Measurements from ENCODE around the gene PTBP3. TPM values are rescaled to one million over a fixed set of nuclear protein-coding genes. Genes with fewer than 3 reads are reported as not detected.
A peak's percentile ranks its signal among the peaks of the same experiment; 100 is the strongest.
"Not testable (repeated sequence)": the region's sequence is repeated elsewhere in the genome, so short reads cannot be mapped to it uniquely, and the experiment has no call there.

The PTBP3 gene
- total RNA-seq, 1 donor from 2014 or later: 41.6 TPM

GRCh38 chr9:112323378-112323854, 10.0 kb downstream of the PTBP3 start:
- DNase-seq (ENCODE audit: low read depth in 2 of 2): no peak

GRCh38 chr9:112322701-112323377, 10.6 kb downstream of the PTBP3 start:
- DNase-seq (ENCODE audit: low read depth in 2 of 2): no peak

GRCh38 chr9:112316258-112316943, 17.0 kb downstream of the PTBP3 start:
- DNase-seq (ENCODE audit: low read depth in 2 of 2): no peak

- DNase-seq (ENCODE audit: low read depth in 2 of 2): peak in 1 of 2 donors; percentile 14
Measured at GRCh38 chr9:112315331-112316257, 17.8 kb downstream of the PTBP3 start.

GRCh38 chr9:112312139-112312538, 21.3 kb downstream of the PTBP3 start:
- DNase-seq (ENCODE audit: low read depth in 2 of 2): no peak

- no peak for DNase-seq (ENCODE audit: low read depth in 2 of 2)
Measured at GRCh38 chr9:112311497-112311896, 21.9 kb downstream of the PTBP3 start.

GRCh38 chr9:112310826-112311225, 22.6 kb downstream of the PTBP3 start:
- no peak for DNase-seq (ENCODE audit: low read depth in 2 of 2)

- no peak for DNase-seq (ENCODE audit: low read depth in 2 of 2)
Measured at GRCh38 chr9:112308588-112308987, 24.8 kb downstream of the PTBP3 start.

GRCh38 chr9:112301420-112301819, 32.0 kb downstream of the PTBP3 start:
- DNase-seq (ENCODE audit: low read depth in 2 of 2): no peak

GRCh38 chr9:112299514-112299913, 33.9 kb downstream of the PTBP3 start:
- DNase-seq (ENCODE audit: low read depth in 2 of 2): peak; percentile 51 to 52

- DNase-seq (ENCODE audit: low read depth in 2 of 2): no peak
Measured at GRCh38 chr9:112296929-112297328, 36.5 kb downstream of the PTBP3 start.

- no peak for DNase-seq (ENCODE audit: low read depth in 2 of 2)
Measured at GRCh38 chr9:112295174-112295573, 38.2 kb downstream of the PTBP3 start.

- peak in 1 of 2 donors; percentile 9 for DNase-seq (ENCODE audit: low read depth in 2 of 2)
Measured at GRCh38 chr9:112288029-112288428, 45.4 kb downstream of the PTBP3 start.

GRCh38 chr9:112286926-112287325, 46.5 kb downstream of the PTBP3 start:
- DNase-seq (ENCODE audit: low read depth in 2 of 2): no peak

- DNase-seq (ENCODE audit: low read depth in 2 of 2): no peak
Measured at GRCh38 chr9:112285056-112285455, 48.4 kb downstream of the PTBP3 start.

GRCh38 chr9:112283582-112284253, 49.7 kb downstream of the PTBP3 start:
- no peak for DNase-seq (ENCODE audit: low read depth in 2 of 2)

- not testable (repeated sequence) for DNase-seq (ENCODE audit: low read depth in 2 of 2)
Measured at GRCh38 chr9:112282841-112283240, 50.6 kb downstream of the PTBP3 start.

- DNase-seq (ENCODE audit: low read depth in 2 of 2): no peak
Measured at GRCh38 chr9:112280904-112281303, 52.5 kb downstream of the PTBP3 start.

GRCh38 chr9:112279501-112279900, 53.9 kb downstream of the PTBP3 start:
- DNase-seq (ENCODE audit: low read depth in 2 of 2): no peak

GRCh38 chr9:112278152-112278551, 55.3 kb downstream of the PTBP3 start:
- DNase-seq (ENCODE audit: low read depth in 2 of 2): no peak

GRCh38 chr9:112274600-112274999, 58.8 kb downstream of the PTBP3 start:
- no peak for DNase-seq (ENCODE audit: low read depth in 2 of 2)

All from dermis microvascular lymphatic vessel endothelial cell (primary cell).